Chondrocyte (in vitro differentiated cells): ENCODE data around the gene HNRNPD. TPM values are rescaled to one million over a fixed set of nuclear protein-coding genes. Genes with fewer than 3 reads are reported as not detected.
"Not testable (repeated sequence)": the region's sequence is repeated elsewhere in the genome, so short reads cannot be mapped to it uniquely, and the experiment has no call there.

Source experiments
- DNase-seq: peaks from one replicate; pipeline ENCODE4 v3.0.0; 2021; ENCODE audit warnings: mixed read lengths, low spot score
- H3K27ac Mint-ChIP-seq: one replicate; pipeline ENCODE4 v1.8.0; 2021; ENCODE audit warnings: mild to moderate bottlenecking, moderate library complexity, mixed read lengths; ENCODE audit not compliant: unreplicated experiment
- H3K27me3 Mint-ChIP-seq: 2 replicates; pipeline ENCODE4 v1.8.0; 2021; ENCODE audit warnings: low read depth, mixed read lengths
- H3K36me3 Mint-ChIP-seq: 2 replicates; pipeline ENCODE4 v1.8.0; 2021; ENCODE audit warnings: low read depth, mixed read lengths
- H3K4me1 Mint-ChIP-seq: 2 replicates; pipeline ENCODE4 v1.8.0; 2021; ENCODE audit warnings: low read depth, mild to moderate bottlenecking, mixed read lengths
- H3K4me3 Mint-ChIP-seq: one replicate; pipeline ENCODE4 v1.8.0; 2021; ENCODE audit warnings: mild to moderate bottlenecking, moderate library complexity, mixed read lengths; ENCODE audit not compliant: unreplicated experiment
- H3K9me3 Mint-ChIP-seq: 2 replicates; pipeline ENCODE4 v1.8.0; 2021; ENCODE audit warnings: low read depth, mixed read lengths
- total RNA-seq: library from RNA; stranded (reverse); gene quantifications from 3 replicates; pipeline ENCODE4 v1.2.1, GENCODE V29; 2021
- TF ChIP-seq, protein P1 (sequence below): fragments of 200-600 bp; sonication (generic); IDR thresholded peaks from 2 replicates; pipeline ENCODE4 v1.5.0; 2021; ENCODE audit warnings: antibody characterized with exemption, mild to moderate bottlenecking, moderate library complexity

The HNRNPD gene
- total RNA-seq, 1 donor from 2014 or later = 124 TPM

GRCh38 chr4:82354788-82355187 is 19.0 kb downstream of the HNRNPD start:
- H3K36me3 Mint-ChIP-seq = peaks cover 30% of the 10 kb centered on the region
- TF ChIP-seq, protein P1, sequence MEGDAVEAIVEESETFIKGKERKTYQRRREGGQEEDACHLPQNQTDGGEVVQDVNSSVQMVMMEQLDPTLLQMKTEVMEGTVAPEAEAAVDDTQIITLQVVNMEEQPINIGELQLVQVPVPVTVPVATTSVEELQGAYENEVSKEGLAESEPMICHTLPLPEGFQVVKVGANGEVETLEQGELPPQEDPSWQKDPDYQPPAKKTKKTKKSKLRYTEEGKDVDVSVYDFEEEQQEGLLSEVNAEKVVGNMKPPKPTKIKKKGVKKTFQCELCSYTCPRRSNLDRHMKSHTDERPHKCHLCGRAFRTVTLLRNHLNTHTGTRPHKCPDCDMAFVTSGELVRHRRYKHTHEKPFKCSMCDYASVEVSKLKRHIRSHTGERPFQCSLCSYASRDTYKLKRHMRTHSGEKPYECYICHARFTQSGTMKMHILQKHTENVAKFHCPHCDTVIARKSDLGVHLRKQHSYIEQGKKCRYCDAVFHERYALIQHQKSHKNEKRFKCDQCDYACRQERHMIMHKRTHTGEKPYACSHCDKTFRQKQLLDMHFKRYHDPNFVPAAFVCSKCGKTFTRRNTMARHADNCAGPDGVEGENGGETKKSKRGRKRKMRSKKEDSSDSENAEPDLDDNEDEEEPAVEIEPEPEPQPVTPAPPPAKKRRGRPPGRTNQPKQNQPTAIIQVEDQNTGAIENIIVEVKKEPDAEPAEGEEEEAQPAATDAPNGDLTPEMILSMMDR = no peak
- H3K9me3 Mint-ChIP-seq = no peaks in the 10 kb centered on the region
- no peak overlapping the region for H3K27ac Mint-ChIP-seq
- H3K27me3 Mint-ChIP-seq = no peaks in the 10 kb centered on the region
- H3K4me1 Mint-ChIP-seq = peaks cover 31% of the 10 kb centered on the region
- no peak for DNase-seq
- H3K4me3 Mint-ChIP-seq = no peak overlapping the region

DNA sequence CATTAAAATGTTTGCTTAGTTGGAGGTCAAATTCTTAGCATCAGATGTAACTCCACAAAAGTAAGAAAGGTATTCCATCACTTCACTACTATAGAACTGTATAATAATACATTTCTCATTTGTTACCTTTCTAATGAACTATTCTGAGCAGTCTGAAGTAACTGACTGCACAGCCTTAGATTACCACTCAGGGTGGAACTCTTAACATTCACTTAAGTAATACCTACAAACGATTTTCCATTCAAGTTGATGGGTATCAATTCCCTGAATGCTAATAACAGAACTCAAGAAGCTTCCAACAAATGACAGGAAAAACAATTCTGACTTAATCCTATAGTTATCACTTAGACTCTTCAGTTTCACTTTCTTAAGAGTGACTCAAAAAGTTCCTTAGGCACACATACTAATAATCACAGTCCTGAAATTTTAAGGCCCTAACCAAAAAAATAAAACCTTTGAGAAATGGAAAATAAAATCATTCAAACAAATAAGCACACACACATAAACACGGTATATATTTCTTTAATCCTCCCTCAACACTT is 20.9 kb downstream of the HNRNPD start:
- Mint-ChIP-seq H3K4me3 (no peak overlapping the region), H3K27ac (peak overlapping the region; percentile 58), H3K9me3 (no peaks in the 10 kb centered on the region), H3K4me1 (peaks cover 17% of the 10 kb centered on the region), H3K36me3 (peaks cover 32% of the 10 kb centered on the region), H3K27me3 (no peaks in the 10 kb centered on the region)
- DNase-seq = no peak
- TF ChIP-seq, protein P1 = no peak

DNA sequence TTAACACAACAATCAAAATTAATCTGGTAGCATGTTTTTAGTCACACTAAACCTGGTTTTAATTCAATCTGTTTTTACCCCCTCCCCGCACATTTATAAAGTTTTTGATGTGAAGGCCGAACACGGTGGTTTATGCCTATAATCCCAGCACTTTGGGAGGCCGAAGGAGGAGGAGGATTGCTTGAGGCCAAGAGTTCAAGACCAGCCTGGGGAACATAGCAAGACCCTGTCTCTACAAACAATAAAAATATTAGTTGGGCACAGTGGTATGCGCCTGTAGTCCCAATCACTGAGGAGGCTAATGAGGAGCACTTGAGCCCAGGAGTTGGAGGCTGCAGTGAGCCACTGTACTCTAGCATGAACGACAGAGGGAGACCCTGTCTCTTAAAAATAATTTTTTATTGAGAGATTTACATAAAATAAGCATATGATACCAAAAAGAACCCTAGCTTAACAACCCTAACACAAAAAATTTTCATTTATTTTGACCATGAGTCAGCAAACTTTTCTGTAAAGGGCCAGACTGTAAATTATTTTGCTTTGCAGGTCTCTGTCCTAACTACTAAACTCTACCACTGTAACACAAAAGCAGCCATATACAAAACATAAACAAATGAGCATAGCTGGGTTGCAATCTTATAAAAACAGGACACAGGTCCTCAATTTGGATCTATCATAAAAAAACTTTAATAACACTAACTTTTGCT is 21.5 kb downstream of the HNRNPD start:
- DNase-seq = no peak
- Mint-ChIP-seq H3K36me3 (peaks cover 30% of the 10 kb centered on the region), H3K27ac (peak overlapping the region; percentile 17), H3K27me3 (no peaks in the 10 kb centered on the region), H3K9me3 (no peaks in the 10 kb centered on the region), H3K4me1 (peaks cover 14% of the 10 kb centered on the region), H3K4me3 (no peak overlapping the region)
- TF ChIP-seq, protein P1 = no peak

GRCh38 chr4:82346126-82346525 is 27.7 kb downstream of the HNRNPD start:
- no peak overlapping the region for H3K4me3 Mint-ChIP-seq
- no peaks in the 10 kb centered on the region for H3K9me3 Mint-ChIP-seq
- DNase-seq = no peak
- H3K27me3 Mint-ChIP-seq = no peaks in the 10 kb centered on the region
- TF ChIP-seq, protein P1 = no peak
- H3K36me3 Mint-ChIP-seq = peaks cover 11% of the 10 kb centered on the region
- no peak overlapping the region for H3K27ac Mint-ChIP-seq
- no peaks in the 10 kb centered on the region for H3K4me1 Mint-ChIP-seq

DNA sequence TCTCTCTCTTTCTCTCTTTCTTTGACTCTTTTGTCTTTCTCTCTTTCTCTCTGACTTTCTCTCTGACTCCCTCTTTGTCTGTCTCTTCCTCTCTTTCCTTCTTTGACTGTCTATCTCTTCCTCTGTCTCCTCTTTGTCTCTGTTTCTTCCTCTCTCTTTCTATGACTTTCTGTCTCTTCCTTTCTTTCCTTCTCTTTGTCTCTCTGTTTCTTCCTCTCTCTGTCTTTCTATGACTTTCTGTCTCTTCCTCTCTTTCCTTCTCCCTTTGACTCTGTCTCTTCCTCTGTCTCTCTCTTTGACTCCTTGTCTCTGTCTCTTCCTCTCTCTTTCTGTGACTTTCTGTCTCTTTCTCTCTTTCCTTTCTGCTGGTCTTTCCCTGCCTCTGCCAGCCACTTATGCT is 38.7 kb downstream of the HNRNPD start:
- Mint-ChIP-seq H3K4me3 (no peak overlapping the region), H3K36me3 (peaks cover 6% of the 10 kb centered on the region), H3K4me1 (no peaks in the 10 kb centered on the region), H3K27ac (no peak overlapping the region), H3K9me3 (peaks cover 12% of the 10 kb centered on the region), H3K27me3 (no peaks in the 10 kb centered on the region)
- DNase-seq = no peak
- TF ChIP-seq, protein P1 = no peak

DNA sequence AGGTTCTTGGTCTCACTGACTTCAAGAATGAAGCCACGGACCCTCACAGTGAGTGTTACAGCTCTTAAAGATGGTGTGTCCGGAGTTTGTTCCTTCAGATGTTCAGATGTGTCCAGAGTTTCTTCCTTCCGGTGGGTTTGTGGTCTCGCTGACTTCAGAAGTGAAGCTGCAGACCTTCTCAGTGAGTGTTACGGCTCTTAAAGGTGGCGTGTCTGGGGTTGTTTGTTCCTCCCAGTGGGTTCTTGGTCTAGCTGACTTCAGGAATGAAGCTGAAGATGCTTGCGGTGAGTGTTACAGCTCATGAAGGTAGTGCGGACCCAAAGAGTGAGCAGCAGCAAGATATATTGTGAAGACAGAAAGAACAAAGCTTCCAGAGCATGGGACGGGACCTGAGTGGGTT is 40.1 kb downstream of the HNRNPD start:
- not testable (repeated sequence) for H3K4me3 Mint-ChIP-seq, DNase-seq, H3K36me3 Mint-ChIP-seq

More for the DNA sequence above, 40.1 kb downstream of the HNRNPD start:
- H3K27ac Mint-ChIP-seq, H3K4me1 Mint-ChIP-seq, H3K27me3 Mint-ChIP-seq: not testable (repeated sequence)
- peaks cover 19% of the 10 kb centered on the region for H3K9me3 Mint-ChIP-seq
